HepG2 (cell line): ENCODE measurements around the gene BTBD19. TPM values are rescaled to one million over a fixed set of nuclear protein-coding genes. Genes with fewer than 3 reads are reported as not detected.

Source experiments
- ARNTL ChIP-seq: sonication (generic); formaldehyde crosslinking; IDR thresholded peaks from 2 replicates; pipeline ENCODE4 v1.4.0; 2020; ENCODE audit warnings: mild to moderate bottlenecking, missing genetic modification reagents
- ASH2L ChIP-seq: fragments of 300-600, 200-600 bp; sonication (generic); IDR thresholded peaks from 2 replicates; pipeline ENCODE4 v1.7.0; 2017; ENCODE audit warnings: low read depth, mild to moderate bottlenecking, moderate library complexity, mixed read lengths, low read length; ENCODE audit not compliant: insufficient read length
- BORCS8-MEF2B ChIP-seq: sonication (generic); formaldehyde crosslinking; IDR thresholded peaks from 2 replicates; pipeline ENCODE4 v1.8.0; 2022; ENCODE audit warnings: mild to moderate bottlenecking, missing genetic modification reagents
- BRD4 ChIP-seq: sonication (generic); formaldehyde crosslinking; IDR thresholded peaks from 2 replicates; pipeline ENCODE4 v1.4.0; 2020; ENCODE audit warnings: missing genetic modification reagents
- MEIS1 ChIP-seq: sonication (generic); formaldehyde crosslinking; IDR thresholded peaks from 2 replicates; pipeline ENCODE4 v1.9.0; 2021; ENCODE audit warnings: mild to moderate bottlenecking, missing genetic modification reagents, moderate library complexity, borderline replicate concordance
- NFE2 ChIP-seq: sonication (generic); formaldehyde crosslinking; IDR thresholded peaks from 2 replicates; pipeline ENCODE4 v1.4.0; 2020; ENCODE audit warnings: missing genetic modification reagents
- RAD51 ChIP-seq: fragments of 450-650 bp; IDR thresholded peaks from 2 replicates; pipeline ENCODE4 v1.6.1; 2016; ENCODE audit warnings: borderline replicate concordance
- SMYD3 ChIP-seq: sonication (generic); formaldehyde crosslinking; IDR thresholded peaks from 2 replicates; pipeline ENCODE4 v1.8.1; 2023; ENCODE audit warnings: mild to moderate bottlenecking, missing genetic modification reagents
- TBP ChIP-seq: sonication (generic); formaldehyde crosslinking; IDR thresholded peaks from 2 replicates; pipeline ENCODE4 v1.5.0; 2020; ENCODE audit warnings: missing genetic modification reagents
- ZNF143 ChIP-seq: sonication (generic); formaldehyde crosslinking; IDR thresholded peaks from 2 replicates; pipeline ENCODE4 v1.4.0; 2020; ENCODE audit warnings: missing genetic modification reagents
- ZNF264 ChIP-seq: sonication (generic); formaldehyde crosslinking; IDR thresholded peaks from 2 replicates; pipeline ENCODE4 v1.4.0; 2020; ENCODE audit warnings: missing genetic modification reagents
- ZNF367 ChIP-seq: sonication (generic); formaldehyde crosslinking; IDR thresholded peaks from 2 replicates; pipeline ENCODE4 v1.4.0; 2020; ENCODE audit warnings: missing genetic modification reagents, borderline replicate concordance
- ZNF782 ChIP-seq: sonication (generic); formaldehyde crosslinking; IDR thresholded peaks from 2 replicates; pipeline ENCODE4 v1.4.0; 2020; ENCODE audit warnings: missing genetic modification reagents, mild to moderate bottlenecking, borderline replicate concordance
- polyA plus RNA-seq, 8 experiments: library from polyadenylated mRNA; depleted of rRNA in 3 of 8; stranded (reverse) in 7 of 8; unstranded in 1 of 8; fragments of >200 nt; fragmentation: Illumina TruSeq in 4 of 8; extraction: Trizol in 4 of 8; gene quantifications; 2 replicates each; pipeline versions ENCODE4 v1.2.1 to v1.2.3, GENCODE V29; 2011 to 2016; ENCODE audit warnings: low read depth in 4 of 8, missing spikeins in 1 of 8, mixed read lengths in 1 of 8; ENCODE audit not compliant: insufficient read depth in 1 of 8
- total RNA-seq, 5 experiments: library from RNA; depleted of rRNA; stranded (reverse); fragments of >200 nt; fragmentation: Illumina TruSeq; extraction: Trizol; gene quantifications; 2 replicates each; pipeline ENCODE4 v1.2.3, GENCODE V29; 2016; ENCODE audit warnings: low read depth in 1 of 5
- TF ChIP-seq, protein P1 (sequence below): sonication (generic); formaldehyde crosslinking; conservative IDR thresholded peaks from 2 replicates; pipeline ENCODE4 v1.4.0; 2020; ENCODE audit warnings: missing genetic modification reagents
- TF ChIP-seq, protein P2 (sequence below): sonication (generic); formaldehyde crosslinking; IDR thresholded peaks from 2 replicates; pipeline ENCODE4 v1.9.0; 2022; ENCODE audit warnings: missing genetic modification reagents, mild to moderate bottlenecking, borderline replicate concordance
- TF ChIP-seq, protein P3 (sequence below): sonication (generic); formaldehyde crosslinking; IDR thresholded peaks from 2 replicates; pipeline ENCODE4 v1.4.0; 2020; ENCODE audit warnings: missing genetic modification reagents
- TF ChIP-seq, protein P4 (sequence below): sonication (generic); formaldehyde crosslinking; IDR thresholded peaks from 2 replicates; pipeline ENCODE4 v1.8.1; 2022; ENCODE audit warnings: low read depth, mild to moderate bottlenecking, missing genetic modification reagents
- TF ChIP-seq, protein P5 (sequence below): sonication (generic); formaldehyde crosslinking; IDR thresholded peaks from 2 replicates; pipeline ENCODE4 v1.8.0; 2022; ENCODE audit warnings: missing genetic modification reagents, mild to moderate bottlenecking, borderline replicate concordance
- TF ChIP-seq, protein P6 (sequence below): IDR thresholded peaks from 2 replicates; pipeline ENCODE4 v1.6.1; 2018; ENCODE audit warnings: missing genetic modification reagents, mild to moderate bottlenecking, missing compliant biosample characterization

The BTBD19 gene
- total and polyA plus RNA-seq, 2 of the 13 experiments (the other 11 are each of a cell fraction or from before 2014, with no cell fraction given), result 2.7 to 6.7 TPM

DNA sequence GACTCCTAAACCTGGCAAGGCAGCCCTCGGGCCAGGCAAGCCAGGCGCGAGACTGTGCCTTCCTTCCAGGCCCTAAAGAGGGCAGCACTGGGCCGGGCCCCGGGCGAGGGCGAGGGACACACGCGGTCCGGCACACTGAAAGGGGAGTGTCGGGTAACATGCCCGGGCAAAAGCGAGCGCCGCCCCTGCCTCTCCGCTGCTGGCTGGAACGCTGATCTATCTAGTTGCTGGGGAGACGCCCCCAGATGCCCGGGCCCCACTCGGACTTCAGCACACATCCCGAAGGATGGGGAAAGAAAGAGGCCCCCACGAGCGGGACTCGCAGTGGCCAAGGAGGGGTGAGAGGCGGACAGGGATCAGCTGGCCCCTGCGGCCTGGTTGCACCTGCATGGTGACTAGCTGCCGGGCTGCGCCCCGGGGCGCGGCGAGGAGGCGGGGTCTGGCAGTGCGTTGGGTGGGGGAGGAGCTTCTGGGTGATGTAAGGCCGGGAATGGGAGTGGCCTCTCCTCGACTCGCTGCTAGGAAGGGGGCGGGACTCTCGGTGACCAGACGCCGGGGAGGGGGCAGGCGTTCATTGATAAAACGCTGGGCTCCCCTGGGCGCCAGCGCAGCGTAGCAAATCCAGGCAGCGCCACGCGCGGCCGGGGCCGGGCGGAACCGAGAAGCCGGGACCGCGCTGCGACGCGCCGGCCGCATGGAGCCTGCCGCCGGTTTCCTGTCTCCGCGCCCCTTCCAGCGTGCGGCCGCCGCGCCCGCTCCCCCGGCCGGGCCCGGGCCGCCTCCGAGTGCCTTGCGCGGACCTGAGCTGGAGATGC, 8.3 kb upstream of the BTBD19 start, which contains the start of gene PLK3 (continued):
- TF ChIP-seq BORCS8-MEF2B (CRISPR knock-in tag) (peak; percentile 28; the same call in 1 of the 2 replicates), ZNF367 (no peak), ASH2L (peak; percentile 53), MEIS1 (peak; percentile 85), SMYD3 (CRISPR knock-in tag) (no peak), ZNF143 (CRISPR knock-in tag) (peak; percentile 55; the same call in 1 of the 2 replicates), RAD51 (no peak), ZNF782 (CRISPR knock-in tag) (peak; percentile 93; the same call in 1 of the 2 replicates), NFE2 (CRISPR knock-in tag) (no peak), BRD4 (no peak), ARNTL (CRISPR knock-in tag) (peak; percentile 79), ZNF264 (CRISPR knock-in tag) (no peak), TBP (CRISPR knock-in tag) (no peak)
- TF ChIP-seq, protein P1, sequence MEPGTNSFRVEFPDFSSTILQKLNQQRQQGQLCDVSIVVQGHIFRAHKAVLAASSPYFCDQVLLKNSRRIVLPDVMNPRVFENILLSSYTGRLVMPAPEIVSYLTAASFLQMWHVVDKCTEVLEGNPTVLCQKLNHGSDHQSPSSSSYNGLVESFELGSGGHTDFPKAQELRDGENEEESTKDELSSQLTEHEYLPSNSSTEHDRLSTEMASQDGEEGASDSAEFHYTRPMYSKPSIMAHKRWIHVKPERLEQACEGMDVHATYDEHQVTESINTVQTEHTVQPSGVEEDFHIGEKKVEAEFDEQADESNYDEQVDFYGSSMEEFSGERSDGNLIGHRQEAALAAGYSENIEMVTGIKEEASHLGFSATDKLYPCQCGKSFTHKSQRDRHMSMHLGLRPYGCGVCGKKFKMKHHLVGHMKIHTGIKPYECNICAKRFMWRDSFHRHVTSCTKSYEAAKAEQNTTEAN, result no peak
- TF ChIP-seq, protein P2, sequence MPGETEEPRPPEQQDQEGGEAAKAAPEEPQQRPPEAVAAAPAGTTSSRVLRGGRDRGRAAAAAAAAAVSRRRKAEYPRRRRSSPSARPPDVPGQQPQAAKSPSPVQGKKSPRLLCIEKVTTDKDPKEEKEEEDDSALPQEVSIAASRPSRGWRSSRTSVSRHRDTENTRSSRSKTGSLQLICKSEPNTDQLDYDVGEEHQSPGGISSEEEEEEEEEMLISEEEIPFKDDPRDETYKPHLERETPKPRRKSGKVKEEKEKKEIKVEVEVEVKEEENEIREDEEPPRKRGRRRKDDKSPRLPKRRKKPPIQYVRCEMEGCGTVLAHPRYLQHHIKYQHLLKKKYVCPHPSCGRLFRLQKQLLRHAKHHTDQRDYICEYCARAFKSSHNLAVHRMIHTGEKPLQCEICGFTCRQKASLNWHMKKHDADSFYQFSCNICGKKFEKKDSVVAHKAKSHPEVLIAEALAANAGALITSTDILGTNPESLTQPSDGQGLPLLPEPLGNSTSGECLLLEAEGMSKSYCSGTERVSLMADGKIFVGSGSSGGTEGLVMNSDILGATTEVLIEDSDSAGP (CRISPR knock-in tag), result peak; percentile 88
- TF ChIP-seq, protein P3, sequence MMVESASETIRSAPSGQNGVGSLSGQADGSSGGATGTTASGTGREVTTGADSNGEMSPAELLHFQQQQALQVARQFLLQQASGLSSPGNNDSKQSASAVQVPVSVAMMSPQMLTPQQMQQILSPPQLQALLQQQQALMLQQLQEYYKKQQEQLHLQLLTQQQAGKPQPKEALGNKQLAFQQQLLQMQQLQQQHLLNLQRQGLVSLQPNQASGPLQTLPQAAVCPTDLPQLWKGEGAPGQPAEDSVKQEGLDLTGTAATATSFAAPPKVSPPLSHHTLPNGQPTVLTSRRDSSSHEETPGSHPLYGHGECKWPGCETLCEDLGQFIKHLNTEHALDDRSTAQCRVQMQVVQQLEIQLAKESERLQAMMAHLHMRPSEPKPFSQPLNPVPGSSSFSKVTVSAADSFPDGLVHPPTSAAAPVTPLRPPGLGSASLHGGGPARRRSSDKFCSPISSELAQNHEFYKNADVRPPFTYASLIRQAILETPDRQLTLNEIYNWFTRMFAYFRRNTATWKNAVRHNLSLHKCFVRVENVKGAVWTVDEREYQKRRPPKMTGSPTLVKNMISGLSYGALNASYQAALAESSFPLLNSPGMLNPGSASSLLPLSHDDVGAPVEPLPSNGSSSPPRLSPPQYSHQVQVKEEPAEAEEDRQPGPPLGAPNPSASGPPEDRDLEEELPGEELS (CRISPR knock-in tag), result peak; percentile 61
- TF ChIP-seq, protein P4, sequence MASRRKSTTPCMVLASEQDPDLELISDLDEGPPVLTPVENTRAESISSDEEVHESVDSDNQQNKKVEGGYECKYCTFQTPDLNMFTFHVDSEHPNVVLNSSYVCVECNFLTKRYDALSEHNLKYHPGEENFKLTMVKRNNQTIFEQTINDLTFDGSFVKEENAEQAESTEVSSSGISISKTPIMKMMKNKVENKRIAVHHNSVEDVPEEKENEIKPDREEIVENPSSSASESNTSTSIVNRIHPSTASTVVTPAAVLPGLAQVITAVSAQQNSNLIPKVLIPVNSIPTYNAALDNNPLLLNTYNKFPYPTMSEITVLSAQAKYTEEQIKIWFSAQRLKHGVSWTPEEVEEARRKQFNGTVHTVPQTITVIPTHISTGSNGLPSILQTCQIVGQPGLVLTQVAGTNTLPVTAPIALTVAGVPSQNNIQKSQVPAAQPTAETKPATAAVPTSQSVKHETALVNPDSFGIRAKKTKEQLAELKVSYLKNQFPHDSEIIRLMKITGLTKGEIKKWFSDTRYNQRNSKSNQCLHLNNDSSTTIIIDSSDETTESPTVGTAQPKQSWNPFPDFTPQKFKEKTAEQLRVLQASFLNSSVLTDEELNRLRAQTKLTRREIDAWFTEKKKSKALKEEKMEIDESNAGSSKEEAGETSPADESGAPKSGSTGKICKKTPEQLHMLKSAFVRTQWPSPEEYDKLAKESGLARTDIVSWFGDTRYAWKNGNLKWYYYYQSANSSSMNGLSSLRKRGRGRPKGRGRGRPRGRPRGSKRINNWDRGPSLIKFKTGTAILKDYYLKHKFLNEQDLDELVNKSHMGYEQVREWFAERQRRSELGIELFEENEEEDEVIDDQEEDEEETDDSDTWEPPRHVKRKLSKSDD, result no peak
- TF ChIP-seq, protein P5, sequence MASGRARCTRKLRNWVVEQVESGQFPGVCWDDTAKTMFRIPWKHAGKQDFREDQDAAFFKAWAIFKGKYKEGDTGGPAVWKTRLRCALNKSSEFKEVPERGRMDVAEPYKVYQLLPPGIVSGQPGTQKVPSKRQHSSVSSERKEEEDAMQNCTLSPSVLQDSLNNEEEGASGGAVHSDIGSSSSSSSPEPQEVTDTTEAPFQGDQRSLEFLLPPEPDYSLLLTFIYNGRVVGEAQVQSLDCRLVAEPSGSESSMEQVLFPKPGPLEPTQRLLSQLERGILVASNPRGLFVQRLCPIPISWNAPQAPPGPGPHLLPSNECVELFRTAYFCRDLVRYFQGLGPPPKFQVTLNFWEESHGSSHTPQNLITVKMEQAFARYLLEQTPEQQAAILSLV (CRISPR knock-in tag), result peak; percentile 82
- TF ChIP-seq, protein P6, sequence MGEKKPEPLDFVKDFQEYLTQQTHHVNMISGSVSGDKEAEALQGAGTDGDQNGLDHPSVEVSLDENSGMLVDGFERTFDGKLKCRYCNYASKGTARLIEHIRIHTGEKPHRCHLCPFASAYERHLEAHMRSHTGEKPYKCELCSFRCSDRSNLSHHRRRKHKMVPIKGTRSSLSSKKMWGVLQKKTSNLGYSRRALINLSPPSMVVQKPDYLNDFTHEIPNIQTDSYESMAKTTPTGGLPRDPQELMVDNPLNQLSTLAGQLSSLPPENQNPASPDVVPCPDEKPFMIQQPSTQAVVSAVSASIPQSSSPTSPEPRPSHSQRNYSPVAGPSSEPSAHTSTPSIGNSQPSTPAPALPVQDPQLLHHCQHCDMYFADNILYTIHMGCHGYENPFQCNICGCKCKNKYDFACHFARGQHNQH (CRISPR knock-in tag), result peak; percentile 88
